ENCODE data around the gene SOX12. TPM values are rescaled to one million over a fixed set of nuclear protein-coding genes. Genes with fewer than 3 reads are reported as not detected.

Gene SOX12
- total RNA-seq, 2 donors from 2014 or later: 5.3 TPM

DNA sequence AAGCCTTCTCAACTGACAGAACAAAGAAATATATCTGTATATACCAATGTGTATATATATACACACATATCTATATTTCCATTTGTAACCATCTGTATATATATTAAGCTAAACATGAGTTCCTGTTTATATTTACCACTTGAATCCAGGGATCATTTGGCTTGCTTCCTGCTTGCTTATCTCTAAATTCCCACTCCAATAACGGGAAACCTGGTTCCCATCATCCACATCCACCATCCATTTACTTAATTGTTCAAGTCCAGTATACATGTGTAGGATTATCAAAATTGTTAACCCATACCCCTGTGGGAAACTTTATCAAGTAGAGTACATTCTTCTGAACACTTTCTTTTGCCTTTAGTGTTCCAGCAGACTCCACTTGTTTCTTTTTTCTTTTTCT is 12.5 kb upstream of the SOX12 start:
- Histone ChIP-seq H3K27ac (no peak overlapping the region), H3K4me1 (peaks cover 0 to 16% of the 10 kb centered on the region in 2 donors), H3K27me3 (no peaks in the 10 kb centered on the region), H3K4me3 (no peak overlapping the region), H3K36me3 (no peaks in the 10 kb centered on the region), H3K9me3 (no peaks in the 10 kb centered on the region)
- no peak for DNase-seq (ENCODE audit: low spot score)
- TF ChIP-seq, protein P1, sequence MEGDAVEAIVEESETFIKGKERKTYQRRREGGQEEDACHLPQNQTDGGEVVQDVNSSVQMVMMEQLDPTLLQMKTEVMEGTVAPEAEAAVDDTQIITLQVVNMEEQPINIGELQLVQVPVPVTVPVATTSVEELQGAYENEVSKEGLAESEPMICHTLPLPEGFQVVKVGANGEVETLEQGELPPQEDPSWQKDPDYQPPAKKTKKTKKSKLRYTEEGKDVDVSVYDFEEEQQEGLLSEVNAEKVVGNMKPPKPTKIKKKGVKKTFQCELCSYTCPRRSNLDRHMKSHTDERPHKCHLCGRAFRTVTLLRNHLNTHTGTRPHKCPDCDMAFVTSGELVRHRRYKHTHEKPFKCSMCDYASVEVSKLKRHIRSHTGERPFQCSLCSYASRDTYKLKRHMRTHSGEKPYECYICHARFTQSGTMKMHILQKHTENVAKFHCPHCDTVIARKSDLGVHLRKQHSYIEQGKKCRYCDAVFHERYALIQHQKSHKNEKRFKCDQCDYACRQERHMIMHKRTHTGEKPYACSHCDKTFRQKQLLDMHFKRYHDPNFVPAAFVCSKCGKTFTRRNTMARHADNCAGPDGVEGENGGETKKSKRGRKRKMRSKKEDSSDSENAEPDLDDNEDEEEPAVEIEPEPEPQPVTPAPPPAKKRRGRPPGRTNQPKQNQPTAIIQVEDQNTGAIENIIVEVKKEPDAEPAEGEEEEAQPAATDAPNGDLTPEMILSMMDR (IDR thresholded peaks at IDR 0.05): no peak

DNA sequence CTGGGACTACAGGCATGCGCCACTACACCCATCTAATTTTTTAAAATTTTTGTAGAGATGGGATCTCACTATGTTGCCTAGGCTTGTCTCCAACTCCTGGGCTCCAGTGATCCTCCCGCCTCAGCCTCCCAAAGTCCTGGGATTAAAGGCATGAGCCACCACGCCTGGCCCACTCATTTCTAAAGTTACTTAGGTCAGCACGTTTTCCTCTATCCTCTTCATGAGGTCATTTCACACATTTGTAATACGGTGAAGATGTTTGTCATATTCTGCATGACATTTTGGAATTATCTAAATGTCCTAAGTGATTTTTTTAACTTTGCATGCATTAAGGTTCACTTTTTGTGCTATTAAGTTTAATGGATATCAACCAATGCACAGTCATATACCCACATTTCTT is 11.9 kb upstream of the SOX12 start:
- Histone ChIP-seq H3K4me3 (no peak overlapping the region), H3K4me1 (peaks cover 0 to 16% of the 10 kb centered on the region in 2 donors), H3K27me3 (no peaks in the 10 kb centered on the region), H3K27ac (no peak overlapping the region), H3K9me3 (no peaks in the 10 kb centered on the region), H3K36me3 (no peaks in the 10 kb centered on the region)
- TF ChIP-seq, protein P1 (IDR thresholded peaks at IDR 0.05): no peak
- no peak for DNase-seq (ENCODE audit: low spot score)

DNA sequence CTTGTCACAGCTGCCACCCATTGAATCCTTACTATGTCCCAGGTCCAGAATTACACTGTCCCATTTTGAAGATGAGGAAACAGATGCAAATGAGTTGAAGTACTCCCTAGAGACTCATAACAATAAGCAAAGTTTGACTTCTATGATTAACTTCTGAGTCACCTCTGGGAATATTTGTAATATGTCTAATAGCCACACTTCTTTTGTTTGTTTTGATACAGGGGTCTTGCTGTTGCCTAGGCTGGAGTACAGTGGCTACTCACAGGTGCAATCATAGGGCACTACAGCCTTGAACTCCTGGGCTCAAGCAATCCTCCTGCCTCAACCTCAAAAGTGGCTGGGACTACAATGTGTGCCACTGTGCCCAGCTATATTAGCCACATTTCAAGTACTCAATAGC is 11.4 kb upstream of the SOX12 start:
- Histone ChIP-seq H3K4me1 (peaks cover 0 to 13% of the 10 kb centered on the region in 2 donors), H3K4me3 (no peak overlapping the region), H3K9me3 (no peaks in the 10 kb centered on the region), H3K36me3 (no peaks in the 10 kb centered on the region), H3K27ac (no peak overlapping the region), H3K27me3 (no peaks in the 10 kb centered on the region)
- TF ChIP-seq, protein P1 (IDR thresholded peaks at IDR 0.05): no peak
- no peak for DNase-seq (ENCODE audit: low spot score)

DNA sequence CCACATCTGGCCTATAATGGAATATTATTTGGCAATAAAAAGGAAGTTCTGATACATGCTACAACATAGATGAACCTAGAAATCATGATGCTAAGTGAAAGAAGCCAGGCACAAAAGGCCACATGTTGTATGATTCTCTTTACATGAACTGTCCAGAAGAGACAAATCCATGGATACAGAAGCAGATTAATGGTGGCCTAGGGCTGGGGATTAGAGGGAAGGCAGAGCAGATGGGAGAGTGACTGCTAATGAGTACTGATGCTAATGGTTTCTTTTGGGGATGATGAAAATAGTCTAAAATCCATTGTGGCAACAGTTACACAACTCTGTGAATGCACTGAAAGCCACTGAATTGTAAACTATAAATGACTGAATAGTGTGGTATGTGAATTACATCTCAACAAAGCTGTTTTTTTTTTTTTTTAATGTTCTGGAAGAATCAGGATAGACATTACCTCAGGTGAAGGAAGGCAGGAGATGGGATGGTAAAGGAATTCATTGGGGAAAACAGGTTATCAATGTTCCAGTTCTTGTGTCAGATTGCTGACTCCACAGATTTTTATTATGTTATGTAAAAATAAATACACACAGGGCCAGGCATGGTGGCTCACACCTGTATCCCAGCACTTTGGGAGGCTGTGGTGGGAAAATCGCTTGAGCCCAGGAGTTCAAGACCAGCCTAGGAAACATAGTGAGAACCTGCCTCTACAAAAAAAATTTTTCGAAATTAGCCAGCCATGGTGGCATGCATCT is 8.9 kb upstream of the SOX12 start:
- Histone ChIP-seq H3K27ac (no peak overlapping the region), H3K27me3 (no peaks in the 10 kb centered on the region), H3K9me3 (no peaks in the 10 kb centered on the region), H3K4me3 (no peak overlapping the region), H3K36me3 (no peaks in the 10 kb centered on the region), H3K4me1 (no peaks in the 10 kb centered on the region)
- TF ChIP-seq, protein P1 (IDR thresholded peaks at IDR 0.05): no peak
- no peak for DNase-seq (ENCODE audit: low spot score)

DNA sequence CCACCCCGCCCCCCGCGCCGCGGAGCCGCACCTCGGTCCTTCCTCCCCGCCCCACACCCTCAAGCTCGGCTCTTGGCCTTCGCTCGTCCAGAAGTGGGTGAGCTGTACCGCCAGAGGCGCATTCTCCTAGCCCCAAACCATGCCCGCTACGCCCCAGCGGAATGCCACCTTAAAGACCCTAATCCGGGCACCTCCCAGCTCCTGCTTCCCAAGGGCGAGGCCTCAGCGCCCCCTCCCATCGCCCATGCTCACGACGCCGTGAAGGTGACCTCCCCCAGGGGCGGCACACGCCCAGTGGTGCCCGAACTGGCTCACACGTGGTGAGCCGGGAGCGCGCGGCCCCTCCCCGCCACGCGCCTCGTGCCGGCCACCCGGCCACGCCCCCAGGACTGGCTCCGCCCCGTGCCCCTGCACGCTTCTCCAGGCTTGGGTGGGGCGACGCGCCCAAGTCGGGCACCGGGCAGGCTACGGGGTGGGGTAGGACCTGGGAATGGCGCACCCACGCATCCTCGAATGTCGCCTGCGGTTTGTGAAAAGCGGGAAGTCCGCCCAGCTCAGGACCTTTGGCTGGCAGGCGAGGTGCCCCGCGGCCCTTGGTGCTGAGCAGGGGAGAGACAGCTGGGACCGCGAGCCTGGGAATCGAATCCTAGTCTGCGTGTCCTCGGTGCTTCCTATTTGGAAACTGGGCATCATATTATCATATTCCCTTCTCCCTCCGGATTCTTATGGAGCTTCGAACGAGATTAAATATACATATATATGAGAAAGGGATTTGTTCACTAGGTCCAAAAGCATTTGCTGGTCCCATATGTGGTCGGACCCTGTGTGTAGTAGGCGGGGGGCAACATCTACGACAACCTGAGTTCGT is 941 bp upstream of the SOX12 start:
- Histone ChIP-seq H3K27me3 (no peaks in the 10 kb centered on the region), H3K4me1 (peaks cover 0 to 32% of the 10 kb centered on the region in 2 donors), H3K27ac (peak overlapping the region; percentile 91 to 95), H3K9me3 (no peaks in the 10 kb centered on the region), H3K36me3 (no peaks in the 10 kb centered on the region), H3K4me3 (peak overlapping the region; percentile 51 to 73)
- DNase-seq (ENCODE audit: low spot score): peak; percentile 86
- TF ChIP-seq, protein P1 (IDR thresholded peaks at IDR 0.05): peak in 1 of 2 donors; percentile 28

Data from right atrium auricular region (tissue), 2 donors.